Left ventricle myocardium superior (tissue), 1 donor: ENCODE results near the gene FAM181A. TPM values are rescaled to one million over a fixed set of nuclear protein-coding genes. Genes with fewer than 3 reads are reported as not detected.

Experiments
- ATAC-seq: fragments of 200-7000 bp; cut with Tn5 transposase; one replicate; pipeline ENCODE4 v1.9.1; 2020; ENCODE audit warnings: mild to moderate bottlenecking, moderate library complexity
- DNase-seq: peaks from one replicate; pipeline ENCODE4 v3.0.0-alpha.2; 2020
- intact Hi-C: fragments of 100-400 bp; cut with micrococcal nuclease; formaldehyde crosslinking; loops from one replicate; pipeline ENCODE4 v1.11.0; 2022
- microRNA-seq: library from miRNA; unstranded; fragments of <30 nt; microRNA quantifications from one replicate; pipeline ENCODE4 v1.2.0, GENCODE V29; 2020; ENCODE audit warnings: borderline number of aligned reads
- total RNA-seq: library from RNA; stranded (reverse); fragmentation: NEBNext Ultra II Directional; extraction: Animal tissue kit (Norgen Biotek cat#: 25700); gene quantifications from one replicate; pipeline ENCODE4 v1.2.1, GENCODE V29; 2021
- donor health status: DM: no; HTN: yes; CAD: no; lungs with severe emphysema.

Gene FAM181A
- total RNA-seq, 1 donor from 2014 or later: not detected

DNA sequence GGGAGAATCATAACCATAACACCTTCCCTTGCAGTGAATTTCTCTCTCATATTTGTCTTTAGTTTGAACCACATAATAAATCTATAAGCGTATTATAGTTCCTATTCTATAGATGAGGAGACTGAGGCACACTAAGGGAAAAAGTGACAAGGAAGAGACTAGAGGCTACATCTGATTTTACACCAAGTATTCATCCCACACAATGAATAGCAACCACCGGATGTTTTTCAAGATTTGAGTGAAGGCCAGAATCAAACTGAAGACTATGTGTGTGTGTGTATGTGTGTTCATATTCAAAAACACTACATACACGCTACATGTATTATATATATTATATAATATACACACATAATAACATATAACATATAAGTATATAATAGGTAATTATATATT, 44.5 kb downstream of the FAM181A start:
- DNase-seq (no peak), ATAC-seq (no peak)
- intact Hi-C loops: no loop called here

DNA sequence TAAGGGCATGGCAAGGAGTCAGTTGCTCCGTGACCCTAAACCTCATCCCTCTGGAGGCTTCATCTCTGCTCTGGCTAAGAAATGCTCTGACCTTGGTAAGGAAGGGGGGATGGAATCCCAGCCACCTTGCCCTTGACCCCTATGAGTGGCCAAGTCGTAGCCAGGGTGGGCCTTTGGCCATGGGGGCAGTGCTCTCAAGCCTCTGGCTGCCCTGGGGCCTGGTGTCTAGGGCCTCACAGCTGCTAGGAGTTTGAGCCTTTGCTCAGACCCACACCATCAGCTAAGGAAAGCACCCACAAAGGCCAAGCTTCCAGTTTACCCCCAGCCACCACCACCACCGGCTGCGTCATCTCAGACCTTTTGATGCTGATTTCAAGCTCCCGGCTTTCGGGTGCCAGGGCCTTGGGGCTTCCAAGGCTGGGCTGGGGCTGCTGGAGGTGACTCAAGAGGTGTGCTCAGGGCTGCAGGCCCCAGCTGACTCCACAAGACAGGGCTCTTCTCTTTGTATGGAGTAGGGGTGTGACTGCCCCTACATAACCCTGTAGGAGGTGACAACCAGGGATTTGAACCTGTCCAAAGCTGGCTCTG, 45.6 kb downstream of the FAM181A start:
- ATAC-seq (no peak), DNase-seq (no peak)
- intact Hi-C loops: no loop called here

DNA sequence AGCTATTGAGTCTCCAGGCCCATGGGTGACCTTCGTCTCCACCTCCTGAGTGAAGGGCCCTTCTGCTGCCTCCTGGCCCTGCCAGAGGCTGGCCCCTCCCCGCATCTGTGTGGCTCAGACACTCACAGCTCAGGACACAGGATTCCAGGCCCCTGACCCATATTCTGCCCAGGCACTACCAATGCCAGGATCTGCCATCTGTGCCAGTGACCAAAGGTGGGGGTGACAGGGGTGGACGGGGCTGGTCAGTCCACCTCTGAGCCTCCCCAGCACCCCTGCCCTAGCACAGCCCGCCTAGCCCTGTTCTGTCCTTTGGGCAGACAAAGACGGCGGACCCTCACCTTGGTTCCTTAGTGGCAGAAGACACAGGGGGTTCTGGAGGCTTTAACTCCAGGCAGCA, 46.5 kb downstream of the FAM181A start:
- intact Hi-C loops: no loop called here
- DNase-seq: no peak
- ATAC-seq: peak; percentile 5

DNA sequence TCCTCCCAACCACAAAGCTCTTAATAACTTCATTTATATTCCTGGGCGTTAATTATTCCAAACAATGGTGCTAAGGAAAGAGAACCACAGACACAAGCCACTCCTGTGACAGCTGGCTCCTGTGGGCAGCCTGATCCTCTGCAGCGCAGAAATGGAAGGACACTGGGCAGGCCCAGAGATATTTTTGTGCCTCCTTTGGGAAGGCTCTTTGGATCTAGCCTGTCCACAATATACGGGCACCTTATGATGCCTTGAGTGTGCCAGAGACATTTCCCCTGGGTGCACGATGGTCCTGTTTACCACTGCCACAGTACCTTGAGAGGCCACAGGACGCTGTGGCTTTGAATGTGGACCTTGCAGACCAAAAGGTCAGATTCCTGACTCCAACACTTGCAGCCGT, 47.2 kb downstream of the FAM181A start:
- intact Hi-C loops: no loop called here
- DNase-seq (no peak), ATAC-seq (peak; percentile 48)

DNA sequence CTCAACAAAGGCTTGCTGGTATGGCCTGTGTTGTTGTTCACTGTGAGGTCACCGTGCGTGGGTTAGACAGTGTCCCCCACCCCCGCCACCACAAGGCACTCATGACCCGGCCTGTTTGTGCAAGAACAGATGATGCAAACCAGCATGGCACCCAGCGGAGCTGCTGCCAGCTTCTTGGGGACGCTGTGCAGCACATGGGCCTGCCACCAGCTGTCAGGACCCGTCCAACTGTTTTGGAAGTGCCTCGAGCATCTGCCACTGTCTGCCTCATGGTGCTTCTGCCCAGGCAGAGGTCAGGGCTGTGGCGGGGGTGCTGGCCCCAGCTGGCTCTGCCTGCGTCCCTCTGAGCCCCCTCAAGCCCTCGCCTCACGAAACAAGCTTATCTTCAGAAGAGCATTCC, 47.7 kb downstream of the FAM181A start:
- intact Hi-C loops: no loop called here
- DNase-seq (peak; percentile 59), ATAC-seq (peak; percentile 59)

DNA sequence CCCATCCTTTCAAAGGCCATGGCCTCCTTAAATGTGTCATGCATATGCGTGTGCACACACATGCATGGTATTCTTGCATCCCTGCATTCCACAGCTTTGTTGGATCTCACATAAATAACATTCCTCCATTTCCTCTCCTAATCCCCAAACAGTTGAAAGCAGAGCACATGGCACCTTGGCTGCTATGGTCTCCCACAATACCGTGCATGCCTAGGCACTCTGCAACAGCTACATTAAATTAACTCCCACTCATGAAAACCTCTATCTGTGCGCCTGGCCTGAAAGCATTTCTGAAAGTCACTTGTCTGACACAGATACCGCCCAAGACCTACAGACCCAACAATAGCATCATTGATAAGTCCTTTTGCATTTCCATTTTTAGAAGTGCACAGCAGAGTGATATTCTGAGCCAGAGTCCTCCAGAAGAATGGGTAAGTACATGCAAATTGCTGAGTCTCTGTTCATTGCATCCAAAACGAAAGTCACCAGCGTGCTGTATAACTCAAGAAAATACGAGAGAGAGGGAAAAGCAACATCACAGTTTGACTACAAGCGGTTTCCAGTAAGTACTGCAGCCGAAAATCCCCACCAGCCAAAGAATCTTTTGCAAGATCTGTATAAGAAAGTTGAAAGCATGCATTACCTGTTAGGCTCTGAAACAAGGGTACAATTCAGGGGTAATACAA, 48.8 kb downstream of the FAM181A start:
- intact Hi-C loops: no loop called here
- no peak for DNase-seq
- ATAC-seq: peak; percentile 65

DNA sequence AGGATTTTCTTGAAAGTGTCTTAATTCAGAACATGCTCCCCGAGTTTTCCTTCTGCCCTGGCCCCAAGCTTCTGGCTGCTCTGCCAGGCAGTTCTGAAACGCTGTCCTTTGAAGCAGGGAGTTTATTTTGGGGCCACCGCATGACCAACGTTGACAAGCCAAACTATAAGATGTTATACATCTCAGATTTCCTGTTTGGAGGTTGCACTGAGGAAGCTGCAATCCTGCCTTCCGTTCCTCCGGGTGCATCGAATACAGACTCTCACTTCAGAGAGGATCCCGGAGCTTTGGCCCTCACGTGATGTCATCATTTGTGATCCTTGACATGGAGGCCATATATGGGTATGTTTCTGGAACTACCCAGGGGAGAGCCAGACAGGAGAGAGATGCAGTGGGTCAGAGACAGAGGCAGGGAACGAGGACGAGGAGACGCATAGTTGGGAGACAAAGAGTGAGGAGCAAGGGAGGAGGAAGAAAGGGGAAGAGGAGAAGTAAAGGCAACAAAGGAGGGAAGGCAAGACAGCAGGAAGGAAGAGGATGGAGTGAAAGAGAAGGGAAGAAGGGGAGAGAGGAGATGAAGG, 49.4 kb downstream of the FAM181A start, which contains the start of gene ASB2:
Gene ASB2 (minus strand): TSS at position 94 of the 581 bp plus-strand sequence. CDS start 12,031 bp downstream, outside the sequence.
- peak; percentile 37 for ATAC-seq
- intact Hi-C loops: no loop called here
- DNase-seq: no peak

DNA sequence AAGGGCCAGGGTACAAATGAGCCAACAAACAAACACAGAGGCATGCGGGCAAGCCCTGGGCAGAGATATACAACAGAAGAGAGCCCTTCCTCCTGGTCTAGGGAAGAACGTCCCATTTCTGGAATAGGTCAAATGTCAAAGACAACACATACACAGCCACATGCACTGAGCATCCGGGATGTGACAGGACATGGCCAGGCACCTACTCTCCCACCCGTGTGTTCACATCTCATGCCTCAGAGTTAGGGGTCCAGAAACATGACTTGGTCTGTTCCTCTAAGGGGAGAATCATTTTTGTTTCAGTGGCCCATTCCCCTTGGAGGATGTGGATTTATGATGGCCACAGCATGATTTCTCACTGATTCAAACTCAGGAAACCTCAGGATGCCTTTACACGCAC, 50.0 kb downstream of the FAM181A start:
- no peak for ATAC-seq
- intact Hi-C loops: no loop called here
- no peak for DNase-seq

DNA sequence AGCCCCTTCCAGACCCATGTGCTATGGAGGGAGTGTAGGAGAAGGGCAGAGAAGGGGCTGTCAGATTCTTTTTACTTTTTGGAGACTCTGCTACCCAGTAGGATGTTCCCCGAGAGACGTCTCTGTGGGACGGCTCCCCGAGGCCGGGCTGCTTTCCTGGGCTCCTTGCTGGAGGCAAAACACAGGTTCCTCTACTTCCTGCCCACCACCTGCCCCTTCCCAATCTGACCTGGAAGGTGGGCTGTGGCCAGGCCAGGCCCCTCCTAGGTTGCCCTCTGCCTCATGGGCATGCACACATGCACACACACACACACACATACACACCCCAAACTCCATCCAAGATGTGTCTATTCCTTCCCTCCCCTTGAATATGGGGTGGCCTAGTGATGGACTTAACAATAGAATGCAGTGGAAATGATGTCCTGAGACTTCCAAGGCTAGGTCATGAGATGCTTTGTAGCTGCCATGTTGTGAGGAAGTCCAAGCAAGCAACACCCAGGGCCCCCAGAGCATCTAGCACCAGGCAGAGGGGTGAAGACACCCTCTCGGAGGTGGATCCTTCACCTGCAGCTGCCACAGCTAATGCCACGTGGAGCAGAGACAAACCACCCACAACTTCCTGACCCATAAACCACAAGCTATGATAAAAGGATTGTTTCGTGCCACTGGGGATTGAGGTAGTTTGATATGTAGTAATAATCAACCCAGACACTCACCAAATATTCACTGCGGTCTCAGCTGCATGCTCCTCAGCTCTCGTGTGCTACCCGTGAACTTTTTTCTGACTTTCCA, 50.8 kb downstream of the FAM181A start:
- ATAC-seq (no peak), DNase-seq (no peak)
- intact Hi-C loops: no loop called here

DNA sequence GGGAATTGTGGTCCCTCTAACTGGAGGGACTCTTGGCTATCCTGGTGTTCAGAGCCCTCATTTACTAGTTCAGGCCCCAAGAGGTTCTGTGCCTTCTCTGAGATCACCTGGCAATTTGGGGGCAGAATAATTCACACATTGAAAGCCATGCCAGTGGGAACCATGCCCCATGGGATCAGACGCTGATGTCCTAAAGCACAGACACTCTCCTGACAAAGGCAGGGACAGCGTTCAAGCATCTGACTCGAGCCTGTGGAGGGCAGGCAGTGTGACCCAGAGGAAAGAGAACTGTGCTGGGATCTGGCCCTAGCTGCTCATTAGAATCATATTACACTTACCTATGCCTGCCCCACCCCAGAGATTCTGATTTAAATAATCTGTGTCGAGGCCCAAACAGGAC, 51.6 kb downstream of the FAM181A start:
- intact Hi-C loops: no loop called here
- no peak for ATAC-seq
- DNase-seq: no peak

Small RNA genes within 50 kb of the gene (microRNA-seq; reads per million reads assigned to microRNA genes)
- gene MIR4506: not detected

Other genes with a start within 250 kb of the FAM181A start
- gene PRIMA1, start 138.9 kb upstream of the FAM181A start, total RNA-seq: 7.9 TPM
- 268 TPM for gene ASB2, start 49.2 kb downstream of the FAM181A start, total RNA-seq
- gene CCDC197, start 70.0 kb downstream of the FAM181A start, total RNA-seq: 0.74 TPM
- gene OTUB2, start 99.0 kb downstream of the FAM181A start, total RNA-seq: 0.52 TPM
- gene DDX24, start 153.9 kb downstream of the FAM181A start, total RNA-seq: 198 TPM
- gene IFI27L1, start 154.0 kb downstream of the FAM181A start, total RNA-seq: 9.7 TPM
- 151 TPM for gene IFI27, start 183.4 kb downstream of the FAM181A start, total RNA-seq
- 41.1 TPM for gene IFI27L2, start 202.3 kb downstream of the FAM181A start, total RNA-seq
- gene PPP4R4, start 247.0 kb downstream of the FAM181A start, total RNA-seq: 0.30 TPM